K562 (cell line): ENCODE data around the gene NEU3. TPM values are rescaled to one million over a fixed set of nuclear protein-coding genes. Genes with fewer than 3 reads are reported as not detected.

Experiments
- BACH1 ChIP-seq: fragments of 200-800 bp; sonication (Bioruptor generic); IDR thresholded peaks from 2 replicates; pipeline ENCODE4 v1.6.1; 2016; ENCODE audit warnings: missing genetic modification characterization, missing compliant biosample characterization
- MTA3 ChIP-seq: fragments of 450-650 bp; formaldehyde crosslinking; IDR thresholded peaks from 2 replicates; pipeline ENCODE4 v1.6.1; 2017; ENCODE audit warnings: mild to moderate bottlenecking, borderline replicate concordance
- SMAD3 ChIP-seq: fragments of 450-650 bp; formaldehyde crosslinking; conservative IDR thresholded peaks from 2 replicates; pipeline ENCODE4 v1.4.0; 2020; ENCODE audit warnings: mild to moderate bottlenecking
- SMARCC2 ChIP-seq: fragments of 450-650 bp; IDR thresholded peaks from 2 replicates; pipeline ENCODE4 v1.6.1; 2017; ENCODE audit warnings: antibody characterized with exemption, moderate library complexity, mild to moderate bottlenecking, low read depth
- ZNF3 ChIP-seq: fragments of 250-450 bp; sonication (Bioruptor Pico); IDR thresholded peaks from 2 replicates; pipeline ENCODE4 v1.5.0; 2021; ENCODE audit warnings: mild to moderate bottlenecking, moderate library complexity
- ZNF76 ChIP-seq: fragments of 250-450 bp; sonication (Bioruptor Pico); IDR thresholded peaks from 2 replicates; pipeline ENCODE4 v1.4.0; 2020; ENCODE audit warnings: mild to moderate bottlenecking, moderate library complexity, borderline replicate concordance
- polyA plus RNA-seq, 8 experiments: library from polyadenylated mRNA; depleted of rRNA in 4 of 8; stranded (reverse) in 5 of 8; unstranded in 3 of 8; fragments of >200 nt; fragmentation: Nextera tagmentation in 2 of 8; fragmentation: Illumina TruSeq in 1 of 8; extraction: Ambion mirVana in 2 of 8; extraction: Trizol in 1 of 8; gene quantifications; 2 replicates each; pipeline versions ENCODE4 v1.2.1 to v1.2.3, GENCODE V29; 2011 to 2014; ENCODE audit warnings: inconsistent platforms in 1 of 8, missing spikeins in 1 of 8
- total RNA-seq, 7 experiments: library from RNA; depleted of rRNA in 6 of 7; stranded (reverse); fragments of >200 nt in 6 of 7; fragmentation: Illumina TruSeq in 2 of 7; extraction: Trizol in 2 of 7; gene quantifications; 2 replicates each; pipeline versions ENCODE4 v1.2.1 to v1.2.3, GENCODE V29; 2011 to 2021; ENCODE audit warnings: low replicate concordance in 1 of 7
- TF ChIP-seq, protein P1 (sequence below), 2 experiments: IDR thresholded peaks in 1 of 2; conservative IDR thresholded peaks in 1 of 2; 2 replicates each; pipeline ENCODE4 v1.6.1; 2016; ENCODE audit warnings: low read depth in 2 of 2, mild to moderate bottlenecking in 1 of 2, missing compliant biosample characterization in 1 of 2, missing genetic modification characterization in 1 of 2, moderate library complexity in 1 of 2
- TF ChIP-seq, protein P2 (sequence below), 2 experiments: fragments of 450-650 bp in 1 of 2; sonication (generic) in 1 of 2; formaldehyde crosslinking in 1 of 2; IDR thresholded peaks in 1 of 2; conservative IDR thresholded peaks in 1 of 2; 2 replicates each; pipeline versions ENCODE4 v1.6.1 to v1.8.1; 2016 to 2023; ENCODE audit warnings: mild to moderate bottlenecking in 2 of 2, moderate library complexity in 2 of 2, inconsistent platforms in 1 of 2, missing genetic modification reagents in 1 of 2
- TF ChIP-seq, protein P3 (sequence below): fragments of 450-650 bp; IDR thresholded peaks from 2 replicates; pipeline ENCODE4 v1.6.1; 2016; ENCODE audit warnings: mild to moderate bottlenecking

Gene NEU3
- total and polyA plus RNA-seq, 9 of the 15 experiments (the other 6 are each of a cell fraction or from before 2014, with no cell fraction given) = 6.2 to 41.3 (median 31.1) TPM

DNA sequence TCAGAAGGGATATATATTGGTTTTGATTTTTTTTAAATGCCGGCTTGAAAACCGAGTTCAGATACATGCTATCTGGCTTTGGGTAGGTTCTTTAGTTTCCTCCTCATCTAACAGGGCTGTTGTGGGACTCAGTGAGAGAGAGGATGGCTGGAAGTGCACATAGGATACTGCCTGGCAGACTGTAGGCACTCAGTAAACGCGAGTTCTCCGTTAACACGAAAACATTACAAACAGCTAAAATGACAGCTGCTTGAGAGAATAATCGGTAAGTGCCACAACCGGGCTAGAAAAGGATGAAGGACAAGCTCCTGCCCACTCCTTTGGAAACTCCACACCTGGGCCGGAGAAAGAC lies 40.2 kb upstream of the NEU3 start (continued):
- TF ChIP-seq, protein P1, sequence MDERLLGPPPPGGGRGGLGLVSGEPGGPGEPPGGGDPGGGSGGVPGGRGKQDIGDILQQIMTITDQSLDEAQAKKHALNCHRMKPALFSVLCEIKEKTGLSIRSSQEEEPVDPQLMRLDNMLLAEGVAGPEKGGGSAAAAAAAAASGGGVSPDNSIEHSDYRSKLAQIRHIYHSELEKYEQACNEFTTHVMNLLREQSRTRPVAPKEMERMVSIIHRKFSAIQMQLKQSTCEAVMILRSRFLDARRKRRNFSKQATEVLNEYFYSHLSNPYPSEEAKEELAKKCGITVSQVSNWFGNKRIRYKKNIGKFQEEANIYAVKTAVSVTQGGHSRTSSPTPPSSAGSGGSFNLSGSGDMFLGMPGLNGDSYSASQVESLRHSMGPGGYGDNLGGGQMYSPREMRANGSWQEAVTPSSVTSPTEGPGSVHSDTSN (CRISPR knock-in tag; IDR thresholded peaks at IDR 0.05; ENCODE audit: low read depth) = no peak
- TF ChIP-seq, protein P1 (tag; conservative IDR thresholded peaks at IDR 0.05; ENCODE audit: low read depth) = no peak
- 0 out of 2 replicates have a peak, but pooled peaks have one; percentile 39 for TF ChIP-seq SMARCC2
- TF ChIP-seq, protein P2, sequence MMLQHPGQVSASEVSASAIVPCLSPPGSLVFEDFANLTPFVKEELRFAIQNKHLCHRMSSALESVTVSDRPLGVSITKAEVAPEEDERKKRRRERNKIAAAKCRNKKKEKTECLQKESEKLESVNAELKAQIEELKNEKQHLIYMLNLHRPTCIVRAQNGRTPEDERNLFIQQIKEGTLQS (IDR thresholded peaks at IDR 0.05) = no peak
- TF ChIP-seq, protein P2 (CRISPR knock-in tag; conservative IDR thresholded peaks at IDR 0.05) = 0 out of 2 replicates have a peak, but pooled peaks have one; percentile 16
- TF ChIP-seq BACH1 = no peak
- no peak for TF ChIP-seq ZNF76 (CRISPR knock-in tag)
- TF ChIP-seq MTA3 = no peak
- TF ChIP-seq ZNF3 (CRISPR knock-in tag) = no peak
- TF ChIP-seq, protein P3, sequence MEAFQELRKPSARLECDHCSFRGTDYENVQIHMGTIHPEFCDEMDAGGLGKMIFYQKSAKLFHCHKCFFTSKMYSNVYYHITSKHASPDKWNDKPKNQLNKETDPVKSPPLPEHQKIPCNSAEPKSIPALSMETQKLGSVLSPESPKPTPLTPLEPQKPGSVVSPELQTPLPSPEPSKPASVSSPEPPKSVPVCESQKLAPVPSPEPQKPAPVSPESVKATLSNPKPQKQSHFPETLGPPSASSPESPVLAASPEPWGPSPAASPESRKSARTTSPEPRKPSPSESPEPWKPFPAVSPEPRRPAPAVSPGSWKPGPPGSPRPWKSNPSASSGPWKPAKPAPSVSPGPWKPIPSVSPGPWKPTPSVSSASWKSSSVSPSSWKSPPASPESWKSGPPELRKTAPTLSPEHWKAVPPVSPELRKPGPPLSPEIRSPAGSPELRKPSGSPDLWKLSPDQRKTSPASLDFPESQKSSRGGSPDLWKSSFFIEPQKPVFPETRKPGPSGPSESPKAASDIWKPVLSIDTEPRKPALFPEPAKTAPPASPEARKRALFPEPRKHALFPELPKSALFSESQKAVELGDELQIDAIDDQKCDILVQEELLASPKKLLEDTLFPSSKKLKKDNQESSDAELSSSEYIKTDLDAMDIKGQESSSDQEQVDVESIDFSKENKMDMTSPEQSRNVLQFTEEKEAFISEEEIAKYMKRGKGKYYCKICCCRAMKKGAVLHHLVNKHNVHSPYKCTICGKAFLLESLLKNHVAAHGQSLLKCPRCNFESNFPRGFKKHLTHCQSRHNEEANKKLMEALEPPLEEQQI = no peak
- TF ChIP-seq SMAD3 (CRISPR knock-in tag) = no peak
